Mammary epithelial cell (primary cell): Measurements from ENCODE around the gene CDHR2.

ENCODE experiments used
- CTCF ChIP-seq, 2 donors: IDR thresholded peaks in 1 of 2; conservative IDR thresholded peaks in 1 of 2; 2 replicates each; pipeline ENCODE4 v1.5.1; 2011 to 2012; ENCODE audit warnings: inconsistent platforms in 2 of 2, low read length in 2 of 2, mild to moderate bottlenecking in 2 of 2, control low read depth in 1 of 2, low read depth in 1 of 2; ENCODE audit not compliant: insufficient read depth in 1 of 2; ENCODE audit errors: extremely low read depth in 1 of 2
- EZH2 ChIP-seq: IDR thresholded peaks from 2 replicates; pipeline ENCODE4 v1.6.1; 2012; ENCODE audit warnings: low read length, inconsistent platforms, borderline replicate concordance

- no peak for TF ChIP-seq CTCF (conservative IDR thresholded peaks at IDR 0.05 in 1 of 2, IDR thresholded peaks at IDR 0.05 in 1 of 2; ENCODE audit: extremely low read depth in 1 of 2, insufficient read depth in 1 of 2, low read depth in 1 of 2, low read length in 2 of 2)
- TF ChIP-seq EZH2: no peak
These were observed 59.1 kb downstream of the CDHR2 start for GRCh38 chr5:176608142-176608705.
